GM10248 (cell line): ENCODE results near the gene CPNE6.

Experiments
- CTCF ChIA-PET: fragments of 300-600 bp; sonication (Branson Sonifier 250); formaldehyde crosslinking; extraction: SDS; loops from one replicate; lab custom pipeline; 2021; ENCODE audit warnings: antibody characterized with exemption; lab: Yijun Ruan, JAX
- POLR2A ChIA-PET: fragments of 350-650 bp; sonication (Branson Sonifier 250); formaldehyde crosslinking; extraction: SDS; loops from one replicate; lab custom pipeline; 2020; ENCODE audit warnings: antibody characterized with exemption; lab: Yijun Ruan, JAX
- DNase-seq: peaks from one replicate; pipeline ENCODE4 v3.0.0; 2012; ENCODE audit errors: extremely low spot score
- CTCF ChIP-seq: IDR thresholded peaks from 2 replicates; pipeline ENCODE4 v1.5.1; 2012; ENCODE audit warnings: mild to moderate bottlenecking, low read depth; ENCODE audit errors: extremely low read depth, missing control alignments, control extremely low read depth

Gene CPNE6

GRCh38 chr14:24067133-24068082 lies 4.0 kb upstream of the CPNE6 start:
- TF ChIP-seq CTCF: no peak
- POLR2A ChIA-PET: no interaction called here
- no peak for DNase-seq
- CTCF ChIA-PET: interaction anchor here (0.9 to 2.7 kb wide), 8 partner anchors 9 to 41 kb away, joined by 3 to 17 read pairs (median 6); no protein-coding TSS in a partner anchor

GRCh38 chr14:24068711-24069410 lies 2.5 kb upstream of the CPNE6 start:
- CTCF ChIA-PET: interaction anchor here (1.4 to 1.9 kb wide), 3 partner anchors 11 to 147 kb away, joined by 4 to 9 read pairs (median 9); partner anchors contain the start of gene MDP1

GRCh38 chr14:24069411-24069735 lies 2.0 kb upstream of the CPNE6 start:
- TF ChIP-seq CTCF: no peak
- POLR2A ChIA-PET: interaction anchor here (0.6 kb wide), 1 partner anchor 11 kb away, joined by 3 read pairs; no protein-coding TSS in a partner anchor
- DNase-seq: no peak
- CTCF ChIA-PET: interaction anchor here (1.3 to 7.9 kb wide), 6 partner anchors 10 to 147 kb away, joined by 4 to 71 read pairs (median 7); partner anchors contain the start of genes MDP1 and PCK2

More at GRCh38 chr14:24068711-24069410, 2.5 kb upstream of the CPNE6 start:
- TF ChIP-seq CTCF: no peak
- DNase-seq: no peak
- POLR2A ChIA-PET: no interaction called here

GRCh38 chr14:24070285-24071143 lies 848 bp upstream of the CPNE6 start:
- TF ChIP-seq CTCF: no peak
- CTCF ChIA-PET: interaction anchor here (1.3 to 7.9 kb wide), 5 partner anchors 8 to 145 kb away, joined by 4 to 71 read pairs (median 5); partner anchors contain the start of genes MDP1 and PCK2
- no peak for DNase-seq
- POLR2A ChIA-PET: interaction anchor here (0.6 kb wide), 1 partner anchor 10 kb away, joined by 3 read pairs; no protein-coding TSS in a partner anchor

- no peak for TF ChIP-seq CTCF
- CTCF ChIA-PET: interaction anchor here (1.1 to 7.9 kb wide), 5 partner anchors 10 to 36 kb away, joined by 4 to 71 read pairs (median 8); partner anchors contain the start of gene PCK2
- POLR2A ChIA-PET: interaction anchor here (0.6 kb wide), 1 partner anchor 136 kb away, joined by 3 read pairs; no protein-coding TSS in a partner anchor
- DNase-seq: no peak
Measured at GRCh38 chr14:24071836-24072430, 571 bp downstream of the CPNE6 start.
